Neuronal stem cell (in vitro differentiated cells): Measurements from ENCODE around the gene NRG2.

Source experiments
- DNase-seq: peaks from one replicate; pipeline ENCODE4 v3.0.0-alpha.2; 2013; ENCODE audit warnings: low spot score
- H2AFZ ChIP-seq: one replicate; pipeline ENCODE4 v1.6.1; 2013; ENCODE audit warnings: mild to moderate bottlenecking, low read length, inconsistent platforms
- H2AK5ac ChIP-seq: 2 replicates; pipeline ENCODE4 v1.6.1; 2013; ENCODE audit warnings: low read depth, mild to moderate bottlenecking, inconsistent platforms, low read length, moderate library complexity, mixed read lengths
- H2BK120ac ChIP-seq: 2 replicates; pipeline ENCODE4 v1.6.1; 2013; ENCODE audit warnings: low read depth, mild to moderate bottlenecking, inconsistent platforms, low read length, moderate library complexity, mixed read lengths
- H2BK12ac ChIP-seq: one replicate; pipeline ENCODE4 v1.6.1; 2013; ENCODE audit warnings: low read length, inconsistent platforms
- H2BK15ac ChIP-seq: 2 replicates; pipeline ENCODE4 v1.6.1; 2013; ENCODE audit warnings: mild to moderate bottlenecking, low read length, inconsistent platforms, mixed read lengths
- H2BK5ac ChIP-seq: one replicate; pipeline ENCODE4 v1.6.1; 2013; ENCODE audit warnings: inconsistent platforms, mild to moderate bottlenecking, low read length, moderate library complexity
- H3K14ac ChIP-seq: one replicate; pipeline ENCODE4 v1.6.1; 2013; ENCODE audit warnings: low read length, inconsistent platforms
- H3K18ac ChIP-seq: 2 replicates; pipeline ENCODE4 v1.6.1; 2013; ENCODE audit warnings: low read length, inconsistent platforms
- H3K23ac ChIP-seq: 2 replicates; pipeline ENCODE4 v1.6.1; 2013; ENCODE audit warnings: low read depth, mild to moderate bottlenecking, mixed read lengths, low read length, inconsistent platforms; ENCODE audit not compliant: poor library complexity
- H3K27ac ChIP-seq: replicated peaks from 3 replicates; pipeline ENCODE4 v1.5.1; 2013; ENCODE audit warnings: low read length, inconsistent platforms
- H3K27me3 ChIP-seq, 3 experiments: 2 replicates each; pipeline ENCODE4 v1.6.1; 2013; ENCODE audit warnings: low read length in 3 of 3, mild to moderate bottlenecking in 2 of 3, inconsistent platforms in 1 of 3, low read depth in 1 of 3, mixed read lengths in 1 of 3, moderate library complexity in 1 of 3; ENCODE audit not compliant: control insufficient read depth in 3 of 3, insufficient read depth in 3 of 3
- H3K36me3 ChIP-seq, 2 donors: replicated peaks in 1 of 2; 2 replicates each; pipeline ENCODE4 v1.6.1; 2013; ENCODE audit warnings: low read length in 2 of 2; ENCODE audit not compliant: control insufficient read depth in 2 of 2, insufficient read depth in 2 of 2
- H3K4ac ChIP-seq: 2 replicates; pipeline ENCODE4 v1.6.1; 2013; ENCODE audit warnings: inconsistent platforms, mild to moderate bottlenecking, low read length, moderate library complexity
- H3K4me1 ChIP-seq, 2 donors: 1 replicate in 1 of 2; 2 replicates in 1 of 2; pipeline ENCODE4 v1.6.1; 2013; ENCODE audit warnings: low read length in 2 of 2, low read depth in 1 of 2; ENCODE audit not compliant: control insufficient read depth in 2 of 2, insufficient read depth in 1 of 2
- H3K4me2 ChIP-seq: one replicate; pipeline ENCODE4 v1.6.1; 2013; ENCODE audit warnings: mild to moderate bottlenecking, low read length, inconsistent platforms; ENCODE audit not compliant: insufficient read depth, poor library complexity, severe bottlenecking
- H3K4me3 ChIP-seq, 2 donors: 2 replicates each; pipeline ENCODE4 v1.5.1; 2013; ENCODE audit warnings: low read length in 2 of 2, mild to moderate bottlenecking in 2 of 2, inconsistent platforms in 1 of 2, moderate library complexity in 1 of 2
- H3K79me1 ChIP-seq: one replicate; pipeline ENCODE4 v1.6.1; 2013; ENCODE audit warnings: low read depth, mild to moderate bottlenecking, inconsistent platforms, low read length, moderate library complexity
- H3K9ac ChIP-seq: one replicate; pipeline ENCODE4 v1.6.1; 2013; ENCODE audit warnings: mild to moderate bottlenecking, low read depth, low read length, inconsistent platforms; ENCODE audit not compliant: poor library complexity
- H3K9me3 ChIP-seq, 2 donors: replicated peaks in 1 of 2; 2 replicates each; pipeline versions ENCODE3 to v1.6.1; 2013; ENCODE audit warnings: low read length in 2 of 2, mild to moderate bottlenecking in 2 of 2, inconsistent platforms in 1 of 2, low read depth in 1 of 2, mixed read lengths in 1 of 2, moderate library complexity in 1 of 2; ENCODE audit not compliant: control insufficient read depth in 2 of 2, insufficient read depth in 1 of 2
- H4K8ac ChIP-seq: one replicate; pipeline ENCODE4 v1.6.1; 2013; ENCODE audit warnings: low read depth, mild to moderate bottlenecking, inconsistent platforms, low read length, moderate library complexity
- H4K91ac ChIP-seq: one replicate; pipeline ENCODE4 v1.6.1; 2013; ENCODE audit warnings: low read length, low read depth, mild to moderate bottlenecking, inconsistent platforms; ENCODE audit not compliant: poor library complexity
- WGBS, 2 donors: extraction: QIAGEN DNeasy Blood & Tissue Kit; methylation state at CpG; one replicate each; pipeline ENCODE4 v1.1.7; 2013; ENCODE audit warnings: missing lambda C conversion rate in 2 of 2, mixed read lengths in 1 of 2; ENCODE audit not compliant: insufficient read length in 2 of 2, insufficient replicate concordance in 1 of 2; ENCODE audit errors: extremely low coverage in 2 of 2; 5-methylcytosine and 5-hydroxymethylcytosine counted together

The NRG2 gene

DNA sequence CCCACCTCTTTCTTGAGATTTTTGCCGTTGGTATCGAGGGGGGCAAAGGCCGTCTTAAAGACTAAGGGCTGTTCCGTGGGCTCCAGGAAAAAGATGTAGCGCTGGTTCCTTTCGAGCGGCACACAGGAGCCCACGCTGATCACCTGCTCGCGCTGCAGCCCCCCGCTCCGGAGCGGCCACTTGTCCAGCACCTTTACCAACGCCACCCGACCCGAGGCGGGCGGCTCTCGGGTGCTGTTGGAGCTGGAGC, 781 bp downstream of the NRG2 start:
- Histone ChIP-seq H3K27me3 (peaks cover 12 to 69% (median 52%) of the 10 kb centered on the region in 3 experiments), H3K9ac (peak overlapping the region; percentile 91), H2BK12ac (peak overlapping the region; percentile 58), H4K8ac (no peak overlapping the region), H3K36me3 (no peaks in the 10 kb centered on the region), H2AK5ac (no peak overlapping the region), H3K4me2 (peak overlapping the region; percentile 100), H4K91ac (no peak overlapping the region), H3K4me1 (peaks cover 8 to 14% of the 10 kb centered on the region in 2 donors), H3K4ac (no peak overlapping the region), H2BK15ac (peak overlapping the region; percentile 75), H3K18ac (peak overlapping the region; percentile 93), H2BK120ac (no peak overlapping the region), H3K23ac (peak overlapping the region; percentile 95), H2AFZ (peak overlapping the region; percentile 100), H3K27ac (no peak overlapping the region), H3K9me3 (no peaks in the 10 kb centered on the region), H2BK5ac (peak overlapping the region; percentile 66), H3K79me1 (no peaks in the 10 kb centered on the region), H3K4me3 (peak overlapping the region; percentile 53 to 76), H3K14ac (no peak overlapping the region)
- DNase-seq: no peak
- no CpG with 5 or more reads among the region's 19 CpGs for WGBS, 2 donors

DNA sequence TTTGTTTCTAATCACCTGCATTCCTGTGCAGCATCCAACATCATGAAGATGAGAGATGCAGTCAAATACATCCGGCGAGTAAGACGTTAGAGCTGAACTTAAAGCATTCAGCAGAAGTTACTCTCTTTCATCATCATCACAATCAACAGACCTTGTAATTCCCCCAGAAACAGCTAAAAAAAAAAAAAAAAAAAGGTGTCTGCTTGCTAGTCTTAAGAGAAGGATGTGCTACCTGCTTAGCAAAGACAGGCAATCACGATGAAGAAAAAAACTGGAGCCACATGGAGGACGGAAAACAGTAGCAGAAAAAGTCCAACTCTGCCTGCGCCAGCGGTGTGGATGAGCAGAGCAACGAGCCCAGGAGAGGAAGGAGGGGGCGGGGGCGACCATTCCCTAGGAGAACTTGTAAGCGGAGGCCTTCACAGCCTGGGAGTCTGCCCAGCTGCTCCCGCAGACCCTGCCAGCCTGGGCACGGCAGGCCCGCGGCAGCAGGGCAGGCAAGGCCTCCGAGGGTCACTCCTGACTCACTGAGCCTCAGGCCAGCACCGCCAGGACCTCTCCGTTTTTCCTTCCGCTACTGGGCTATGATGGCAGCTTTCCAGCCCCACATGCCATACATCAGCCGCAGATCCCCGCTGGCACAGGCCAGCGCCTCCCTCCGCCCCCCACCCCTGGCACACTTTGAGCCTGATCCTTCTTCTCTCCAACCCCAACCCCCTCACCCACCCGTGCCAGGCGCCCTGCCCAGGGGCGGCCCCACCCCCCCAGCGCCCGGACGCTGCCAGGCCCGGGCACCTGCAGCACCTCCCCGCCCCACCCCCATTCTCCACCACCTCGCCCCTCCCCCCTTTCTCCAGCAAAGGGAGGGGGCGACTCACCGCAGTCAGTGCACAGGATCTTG, 1.4 kb downstream of the NRG2 start:
- H2AK5ac ChIP-seq: no peak overlapping the region

DNA sequence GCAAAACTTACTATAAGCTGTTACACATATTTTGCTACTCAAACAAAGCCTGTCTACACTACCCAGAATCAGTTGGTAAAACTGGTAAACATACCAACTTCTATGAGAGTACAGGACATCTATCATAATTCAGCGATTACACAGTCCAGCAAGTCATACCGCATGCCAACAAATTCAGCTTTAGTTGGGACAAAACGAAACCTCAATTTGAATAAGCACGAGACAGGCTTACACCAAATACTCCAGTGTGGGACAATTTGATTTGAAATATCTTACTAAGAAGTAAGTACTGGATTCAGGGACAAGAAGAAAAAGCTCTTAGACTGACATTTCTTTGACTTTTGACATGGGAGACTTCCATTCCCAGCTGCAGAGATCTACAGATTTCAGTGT, 2.0 kb downstream of the NRG2 start:
- Histone ChIP-seq H3K4ac (no peak overlapping the region), H4K8ac (no peak overlapping the region), H2BK15ac (no peak overlapping the region), H2BK12ac (no peak overlapping the region), H3K9ac (no peak overlapping the region), H3K9me3 (no peaks in the 10 kb centered on the region), H3K23ac (no peak overlapping the region), H3K4me3 (no peak overlapping the region), H3K4me1 (peaks cover 8 to 14% of the 10 kb centered on the region in 2 donors), H3K4me2 (no peak overlapping the region), H2AK5ac (no peak overlapping the region), H4K91ac (no peak overlapping the region), H2BK5ac (no peak overlapping the region), H3K14ac (no peak overlapping the region), H3K18ac (no peak overlapping the region), H2BK120ac (no peak overlapping the region), H2AFZ (no peak overlapping the region), H3K79me1 (no peaks in the 10 kb centered on the region), H3K27me3 (peaks cover 12 to 81% (median 59%) of the 10 kb centered on the region in 3 experiments), H3K27ac (no peak overlapping the region), H3K36me3 (no peaks in the 10 kb centered on the region)
- no CpG with 5 or more reads among the region's 4 CpGs for WGBS, 2 donors
- no peak for DNase-seq

More for the DNA sequence above, 1.4 kb downstream of the NRG2 start:
- peak overlapping the region; percentile 70 for H3K9ac ChIP-seq
- no peak overlapping the region for H3K14ac ChIP-seq
- WGBS, 2 donors: no CpG with 5 or more reads among the region's 34 CpGs
- no peaks in the 10 kb centered on the region for H3K9me3 ChIP-seq
- H3K23ac ChIP-seq: no peak overlapping the region
- H3K4ac ChIP-seq: no peak overlapping the region
- no peak overlapping the region for H3K27ac ChIP-seq
- no peak overlapping the region for H4K8ac ChIP-seq
- no peak overlapping the region for H2BK15ac ChIP-seq
- no peak overlapping the region for H2BK120ac ChIP-seq
- peak overlapping the region; percentile 93 for H3K18ac ChIP-seq
- peak overlapping the region; percentile 100 for H3K4me2 ChIP-seq
- H2AFZ ChIP-seq: peak overlapping the region; percentile 100
- H3K4me3 ChIP-seq: peak overlapping the region; percentile 53 to 76
- no peak overlapping the region for H2BK5ac ChIP-seq
- no peaks in the 10 kb centered on the region for H3K36me3 ChIP-seq
- no peaks in the 10 kb centered on the region for H3K79me1 ChIP-seq
- no peak overlapping the region for H4K91ac ChIP-seq
- no peak overlapping the region for H2BK12ac ChIP-seq
- H3K27me3 ChIP-seq: peaks cover 12 to 75% (median 56%) of the 10 kb centered on the region in 3 experiments
- H3K4me1 ChIP-seq: peaks cover 8 to 14% of the 10 kb centered on the region in 2 donors
- no peak for DNase-seq

DNA sequence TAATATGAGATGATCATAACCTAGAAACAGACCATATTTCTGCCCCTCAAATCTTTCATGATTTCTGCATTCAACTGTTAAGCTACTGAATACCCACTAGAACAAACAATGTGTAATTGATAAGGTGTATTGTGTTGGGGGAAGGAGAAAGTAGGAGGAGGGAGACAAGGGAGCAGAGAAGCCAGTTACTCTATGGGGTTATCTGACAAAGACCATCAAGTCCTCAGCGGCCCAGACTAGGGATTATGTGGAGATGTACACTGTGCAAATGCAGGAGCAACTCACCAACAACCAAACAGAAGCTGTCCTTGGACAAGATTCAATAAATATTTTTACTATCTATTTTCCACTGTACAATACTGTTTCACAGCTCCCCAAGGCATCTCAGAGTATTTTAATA, 2.7 kb downstream of the NRG2 start:
- no peak overlapping the region for H4K91ac ChIP-seq
- H3K4me1 ChIP-seq: peaks cover 8 to 14% of the 10 kb centered on the region in 2 donors
- no peak overlapping the region for H3K4ac ChIP-seq
- no peak overlapping the region for H4K8ac ChIP-seq
- no peaks in the 10 kb centered on the region for H3K79me1 ChIP-seq
- no CpG with 5 or more reads among the region's 1 CpG for WGBS, 2 donors
- H2AFZ ChIP-seq: no peak overlapping the region
- no peak overlapping the region for H3K23ac ChIP-seq
- H2BK120ac ChIP-seq: no peak overlapping the region
- no peak overlapping the region for H3K4me3 ChIP-seq
- no peak overlapping the region for H3K9ac ChIP-seq
- no peak overlapping the region for H2BK12ac ChIP-seq
- H3K18ac ChIP-seq: no peak overlapping the region
- no peak overlapping the region for H3K14ac ChIP-seq
- H3K9me3 ChIP-seq: no peaks in the 10 kb centered on the region
- DNase-seq: no peak
- no peak overlapping the region for H3K27ac ChIP-seq
- peaks cover 12 to 84% (median 63%) of the 10 kb centered on the region in 3 experiments for H3K27me3 ChIP-seq
- H2BK5ac ChIP-seq: no peak overlapping the region
- no peak overlapping the region for H2BK15ac ChIP-seq
- H2AK5ac ChIP-seq: no peak overlapping the region
- H3K36me3 ChIP-seq: no peaks in the 10 kb centered on the region
- H3K4me2 ChIP-seq: no peak overlapping the region
